Liver (tissue), 9 donors: Measurements from ENCODE around the gene RAB14. TPM values are rescaled to one million over a fixed set of nuclear protein-coding genes. Genes with fewer than 3 reads are reported as not detected.

ENCODE experiments used
- DNase-seq: peaks from one replicate; pipeline ENCODE4 v3.0.0-alpha.2; 2017; ENCODE audit warnings: low spot score
- H3K27ac ChIP-seq, 2 donors: one replicate each; pipeline ENCODE4 v1.7.0; 2013; ENCODE audit warnings: inconsistent platforms in 2 of 2, low read length in 2 of 2, control low read depth in 1 of 2, low read depth in 1 of 2, mild to moderate bottlenecking in 1 of 2
- H3K27me3 ChIP-seq, 4 donors: one replicate each; pipeline versions ENCODE4 v1.6.1 to v1.7.0; 2013; ENCODE audit warnings: low read length in 3 of 4, inconsistent platforms in 1 of 4, mild to moderate bottlenecking in 1 of 4, moderate library complexity in 1 of 4; ENCODE audit not compliant: control insufficient read depth in 4 of 4, insufficient read depth in 4 of 4
- H3K36me3 ChIP-seq, 4 donors: one replicate each; pipeline versions ENCODE4 v1.6.1 to v1.7.0; 2013; ENCODE audit warnings: low read length in 3 of 4, mild to moderate bottlenecking in 3 of 4, low read depth in 1 of 4, moderate library complexity in 1 of 4; ENCODE audit not compliant: control insufficient read depth in 4 of 4, insufficient read depth in 3 of 4
- H3K4me1 ChIP-seq, 4 donors: one replicate each; pipeline versions ENCODE4 v1.6.1 to v1.7.0; 2013; ENCODE audit warnings: low read length in 3 of 4, mild to moderate bottlenecking in 3 of 4, moderate library complexity in 1 of 4; ENCODE audit not compliant: control insufficient read depth in 4 of 4, insufficient read depth in 4 of 4
- H3K4me3 ChIP-seq, 3 donors: one replicate each; pipeline versions ENCODE4 v1.6.1 to v1.7.0; 2013; ENCODE audit warnings: low read length in 3 of 3, control low read depth in 1 of 3, low read depth in 1 of 3, mild to moderate bottlenecking in 1 of 3
- H3K9ac ChIP-seq, 2 donors: one replicate each; pipeline ENCODE4 v1.7.0; 2013; ENCODE audit warnings: low read length in 2 of 2, mild to moderate bottlenecking in 2 of 2, moderate library complexity in 2 of 2, control low read depth in 1 of 2, low read depth in 1 of 2
- H3K9me3 ChIP-seq, 4 donors: one replicate each; pipeline versions ENCODE4 v1.6.1 to v1.7.0; 2013; ENCODE audit warnings: low read length in 3 of 4; ENCODE audit not compliant: control insufficient read depth in 4 of 4
- EGR1 ChIP-seq, 2 donors: IDR thresholded peaks; 2 replicates each; pipeline ENCODE4 v1.6.1; 2016 to 2018; ENCODE audit warnings: antibody characterized with exemption in 2 of 2, low read depth in 2 of 2
- FOXA1 ChIP-seq: IDR thresholded peaks from 2 replicates; pipeline ENCODE4 v1.6.1; 2016; ENCODE audit warnings: antibody characterized with exemption
- FOXA2 ChIP-seq: IDR thresholded peaks from 2 replicates; pipeline ENCODE4 v1.6.1; 2016; ENCODE audit warnings: antibody characterized with exemption
- HNF4A ChIP-seq, 2 donors: conservative IDR thresholded peaks; 2 replicates each; pipeline ENCODE4 v1.6.1; 2016; ENCODE audit warnings: antibody characterized with exemption in 2 of 2, mild to moderate bottlenecking in 2 of 2
- HNF4G ChIP-seq: IDR thresholded peaks from 2 replicates; pipeline ENCODE4 v1.6.1; 2016; ENCODE audit warnings: antibody characterized with exemption
- JUND ChIP-seq, 2 donors: IDR thresholded peaks; 2 replicates each; pipeline ENCODE4 v1.6.1; 2016; ENCODE audit warnings: antibody characterized with exemption in 2 of 2
- MAX ChIP-seq: IDR thresholded peaks from 2 replicates; pipeline ENCODE4 v1.6.1; 2016; ENCODE audit warnings: antibody characterized with exemption
- NR2F2 ChIP-seq: IDR thresholded peaks from 2 replicates; pipeline ENCODE4 v1.6.1; 2016; ENCODE audit warnings: antibody characterized with exemption
- RAD21 ChIP-seq, 2 donors: IDR thresholded peaks; 2 replicates each; pipeline ENCODE4 v1.6.1; 2016; ENCODE audit warnings: antibody characterized with exemption in 2 of 2, mild to moderate bottlenecking in 2 of 2
- REST ChIP-seq: IDR thresholded peaks from 2 replicates; pipeline ENCODE4 v1.6.1; 2016; ENCODE audit warnings: antibody characterized with exemption, mild to moderate bottlenecking
- RXRA ChIP-seq, 2 donors: IDR thresholded peaks; 2 replicates each; pipeline ENCODE4 v1.6.1; 2017 to 2018; ENCODE audit warnings: antibody characterized with exemption in 2 of 2, mild to moderate bottlenecking in 1 of 2
- SP1 ChIP-seq: IDR thresholded peaks from 2 replicates; pipeline ENCODE4 v1.6.1; 2018; ENCODE audit warnings: antibody characterized with exemption, mild to moderate bottlenecking
- TAF1 ChIP-seq: conservative IDR thresholded peaks from 2 replicates; pipeline ENCODE4 v1.6.1; 2016; ENCODE audit warnings: antibody characterized with exemption, mild to moderate bottlenecking
- YY1 ChIP-seq: IDR thresholded peaks from 2 replicates; pipeline ENCODE4 v1.6.1; 2016; ENCODE audit warnings: antibody characterized with exemption, mild to moderate bottlenecking
- WGBS: extraction: QIAGEN DNeasy Blood & Tissue Kit; methylation state at CpG from one replicate; pipeline ENCODE4 v1.1.7; 2013; 5-methylcytosine and 5-hydroxymethylcytosine counted together
- polyA plus RNA-seq, 2 donors: library from polyadenylated mRNA; stranded (reverse) in 1 of 2; unstranded in 1 of 2; fragments of 200-250 nt in 1 of 2; fragments of >200 nt in 1 of 2; fragmentation: Nextera tagmentation in 1 of 2; extraction: Ambion mirVana in 1 of 2; gene quantifications; one replicate each; pipeline versions ENCODE4 v1.2.1 to v1.2.3, GENCODE V29; 2013 to 2015
- total RNA-seq, 2 donors: library from RNA; depleted of rRNA; stranded (reverse); fragments of >200 nt; gene quantifications; one replicate each; pipeline ENCODE4 v1.2.3, GENCODE V29; 2014
- TF ChIP-seq, protein P1 (sequence below): IDR thresholded peaks from 2 replicates; pipeline ENCODE4 v1.6.1; 2016; ENCODE audit warnings: antibody characterized with exemption
- TF ChIP-seq, protein P2 (sequence below): fragments of 150-350 bp; IDR thresholded peaks from 2 replicates; pipeline ENCODE4 v1.5.1; 2017; ENCODE audit warnings: improper control_type of control experiment, low read depth, low read length; ENCODE audit not compliant: missing input control
- TF ChIP-seq, protein P3 (sequence below): IDR thresholded peaks from 2 replicates; pipeline ENCODE4 v1.6.1; 2016; ENCODE audit warnings: antibody characterized with exemption
- donor health status: healthy.
- donor health status: healthy.
- donor health status: healthy.
- donor health status: healthy.
- donor health status: healthy.

The RAB14 gene
- total and polyA plus RNA-seq, 4 donors, result 25.9 to 48.2 (median 36.5) TPM

- Histone ChIP-seq H3K27me3 (no peaks in the 10 kb centered on the region), H3K4me3 (no peak overlapping the region), H3K36me3 (peaks cover 0 to 3% (median 0%) of the 10 kb centered on the region in 4 donors), H3K9ac (no peak overlapping the region), H3K27ac (no peak overlapping the region), H3K9me3 (no peaks in the 10 kb centered on the region), H3K4me1 (peaks cover 0 to 3% (median under 1%) of the 10 kb centered on the region in 4 donors)
- no peak for DNase-seq
- 69% methylated on average over 2 of the region's 2 CpGs for WGBS
- no peak for TF ChIP-seq RAD21 (IDR thresholded peaks at IDR 0.05)
- TF ChIP-seq, protein P1, sequence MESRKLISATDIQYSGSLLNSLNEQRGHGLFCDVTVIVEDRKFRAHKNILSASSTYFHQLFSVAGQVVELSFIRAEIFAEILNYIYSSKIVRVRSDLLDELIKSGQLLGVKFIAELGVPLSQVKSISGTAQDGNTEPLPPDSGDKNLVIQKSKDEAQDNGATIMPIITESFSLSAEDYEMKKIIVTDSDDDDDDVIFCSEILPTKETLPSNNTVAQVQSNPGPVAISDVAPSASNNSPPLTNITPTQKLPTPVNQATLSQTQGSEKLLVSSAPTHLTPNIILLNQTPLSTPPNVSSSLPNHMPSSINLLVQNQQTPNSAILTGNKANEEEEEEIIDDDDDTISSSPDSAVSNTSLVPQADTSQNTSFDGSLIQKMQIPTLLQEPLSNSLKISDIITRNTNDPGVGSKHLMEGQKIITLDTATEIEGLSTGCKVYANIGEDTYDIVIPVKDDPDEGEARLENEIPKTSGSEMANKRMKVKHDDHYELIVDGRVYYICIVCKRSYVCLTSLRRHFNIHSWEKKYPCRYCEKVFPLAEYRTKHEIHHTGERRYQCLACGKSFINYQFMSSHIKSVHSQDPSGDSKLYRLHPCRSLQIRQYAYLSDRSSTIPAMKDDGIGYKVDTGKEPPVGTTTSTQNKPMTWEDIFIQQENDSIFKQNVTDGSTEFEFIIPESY, result no peak
- TF ChIP-seq, protein P2, sequence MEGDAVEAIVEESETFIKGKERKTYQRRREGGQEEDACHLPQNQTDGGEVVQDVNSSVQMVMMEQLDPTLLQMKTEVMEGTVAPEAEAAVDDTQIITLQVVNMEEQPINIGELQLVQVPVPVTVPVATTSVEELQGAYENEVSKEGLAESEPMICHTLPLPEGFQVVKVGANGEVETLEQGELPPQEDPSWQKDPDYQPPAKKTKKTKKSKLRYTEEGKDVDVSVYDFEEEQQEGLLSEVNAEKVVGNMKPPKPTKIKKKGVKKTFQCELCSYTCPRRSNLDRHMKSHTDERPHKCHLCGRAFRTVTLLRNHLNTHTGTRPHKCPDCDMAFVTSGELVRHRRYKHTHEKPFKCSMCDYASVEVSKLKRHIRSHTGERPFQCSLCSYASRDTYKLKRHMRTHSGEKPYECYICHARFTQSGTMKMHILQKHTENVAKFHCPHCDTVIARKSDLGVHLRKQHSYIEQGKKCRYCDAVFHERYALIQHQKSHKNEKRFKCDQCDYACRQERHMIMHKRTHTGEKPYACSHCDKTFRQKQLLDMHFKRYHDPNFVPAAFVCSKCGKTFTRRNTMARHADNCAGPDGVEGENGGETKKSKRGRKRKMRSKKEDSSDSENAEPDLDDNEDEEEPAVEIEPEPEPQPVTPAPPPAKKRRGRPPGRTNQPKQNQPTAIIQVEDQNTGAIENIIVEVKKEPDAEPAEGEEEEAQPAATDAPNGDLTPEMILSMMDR, result no peak
- TF ChIP-seq, protein P3, sequence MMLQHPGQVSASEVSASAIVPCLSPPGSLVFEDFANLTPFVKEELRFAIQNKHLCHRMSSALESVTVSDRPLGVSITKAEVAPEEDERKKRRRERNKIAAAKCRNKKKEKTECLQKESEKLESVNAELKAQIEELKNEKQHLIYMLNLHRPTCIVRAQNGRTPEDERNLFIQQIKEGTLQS, result no peak
- no peak for TF ChIP-seq FOXA1
- no peak for TF ChIP-seq REST
- no peak for TF ChIP-seq EGR1 (IDR thresholded peaks at IDR 0.05; ENCODE audit: low read depth in 2 of 2)
- TF ChIP-seq TAF1, result no peak
- TF ChIP-seq FOXA2, result no peak
- TF ChIP-seq NR2F2, result no peak
Measured at GRCh38 chr9:121207371-121207940, 5.8 kb upstream of the RAB14 start.

DNA sequence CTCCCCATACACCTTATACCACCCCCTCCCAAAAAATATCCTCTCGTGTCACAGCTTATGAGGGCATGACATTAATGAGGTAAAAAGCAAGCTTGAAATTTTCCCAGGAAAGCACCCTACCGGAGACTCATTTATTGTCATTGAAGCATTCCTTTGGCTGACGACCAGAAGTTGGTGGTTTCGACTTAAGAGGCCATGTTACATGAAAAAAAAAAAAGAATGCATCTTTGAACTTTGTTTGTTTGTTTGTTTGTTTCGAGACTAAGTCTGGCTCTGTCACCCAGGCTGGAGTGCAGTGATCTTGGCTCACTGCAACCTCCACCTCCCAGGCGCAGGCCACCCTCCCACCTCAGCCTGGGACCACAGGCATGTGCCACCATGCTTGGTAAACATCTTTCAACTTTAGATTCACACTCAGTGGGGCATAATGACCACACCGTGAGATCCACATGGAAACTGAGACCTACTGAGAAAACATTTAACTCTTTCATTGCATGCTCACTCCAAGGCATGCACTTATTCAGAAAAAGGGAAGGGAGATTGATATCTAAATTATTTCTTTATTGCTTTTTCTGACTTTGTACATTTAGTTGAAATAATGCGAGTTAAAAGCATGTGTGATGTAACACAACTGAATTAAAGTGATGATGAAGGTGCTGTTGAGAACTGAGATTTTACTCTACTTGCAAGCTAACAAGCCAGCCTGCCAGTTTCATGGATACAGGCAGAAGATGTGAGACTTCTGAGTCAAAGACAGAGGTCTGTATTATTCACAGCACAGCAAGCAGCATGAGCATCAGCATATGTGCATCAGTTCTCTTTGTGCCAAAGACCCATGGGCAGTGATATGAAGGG lies 5.1 kb upstream of the RAB14 start:
- no peak for DNase-seq
- Histone ChIP-seq H3K9me3 (no peaks in the 10 kb centered on the region), H3K27me3 (no peaks in the 10 kb centered on the region), H3K9ac (no peak overlapping the region), H3K36me3 (peaks cover 0 to 3% (median 0%) of the 10 kb centered on the region in 4 donors), H3K4me1 (peaks cover 0 to 5% (median 4%) of the 10 kb centered on the region in 4 donors), H3K4me3 (no peak overlapping the region), H3K27ac (no peak overlapping the region)
- 82% methylated on average over 8 of the region's 8 CpGs for WGBS
- TF ChIP-seq HNF4A (conservative IDR thresholded peaks at IDR 0.05), result no peak
- TF ChIP-seq JUND (IDR thresholded peaks at IDR 0.05), result no peak
- TF ChIP-seq RXRA (IDR thresholded peaks at IDR 0.05), result no peak
- no peak for TF ChIP-seq YY1
- TF ChIP-seq MAX, result no peak
- TF ChIP-seq RAD21 (IDR thresholded peaks at IDR 0.05), result no peak
- TF ChIP-seq FOXA1, result no peak
- TF ChIP-seq, protein P2, result no peak
- TF ChIP-seq SP1, result no peak
- TF ChIP-seq HNF4G, result no peak
